Measurements from ENCODE around the gene ZNRF3. TPM values are rescaled to one million over a fixed set of nuclear protein-coding genes. Genes with fewer than 3 reads are reported as not detected.
A peak's percentile ranks its signal among the peaks of the same experiment; 100 is the strongest.

Gene ZNRF3
- total RNA-seq, 1 donor from 2014 or later, result 18.5 TPM

- Mint-ChIP-seq H3K27me3 (ENCODE audit: low read depth) (no peaks in the 10 kb centered on the region), H3K27ac (ENCODE audit: unreplicated experiment) (no peak overlapping the region)
These were observed 48.6 kb downstream of the ZNRF3 start for GRCh38 chr22:28931844-28932567.

GRCh38 chr22:28933321-28933720, 49.9 kb downstream of the ZNRF3 start:
- no peak for DNase-seq (ENCODE audit: low read depth, low spot score)
- H3K9me3 Mint-ChIP-seq, result no peaks in the 10 kb centered on the region
- peaks cover 72% of the 10 kb centered on the region for H3K4me1 Mint-ChIP-seq
- no peaks in the 10 kb centered on the region for H3K36me3 Mint-ChIP-seq (ENCODE audit: low read depth)
- no peak overlapping the region for H3K4me3 Mint-ChIP-seq
- no peak overlapping the region for H3K27ac Mint-ChIP-seq (ENCODE audit: unreplicated experiment)
- TF ChIP-seq, protein P1, sequence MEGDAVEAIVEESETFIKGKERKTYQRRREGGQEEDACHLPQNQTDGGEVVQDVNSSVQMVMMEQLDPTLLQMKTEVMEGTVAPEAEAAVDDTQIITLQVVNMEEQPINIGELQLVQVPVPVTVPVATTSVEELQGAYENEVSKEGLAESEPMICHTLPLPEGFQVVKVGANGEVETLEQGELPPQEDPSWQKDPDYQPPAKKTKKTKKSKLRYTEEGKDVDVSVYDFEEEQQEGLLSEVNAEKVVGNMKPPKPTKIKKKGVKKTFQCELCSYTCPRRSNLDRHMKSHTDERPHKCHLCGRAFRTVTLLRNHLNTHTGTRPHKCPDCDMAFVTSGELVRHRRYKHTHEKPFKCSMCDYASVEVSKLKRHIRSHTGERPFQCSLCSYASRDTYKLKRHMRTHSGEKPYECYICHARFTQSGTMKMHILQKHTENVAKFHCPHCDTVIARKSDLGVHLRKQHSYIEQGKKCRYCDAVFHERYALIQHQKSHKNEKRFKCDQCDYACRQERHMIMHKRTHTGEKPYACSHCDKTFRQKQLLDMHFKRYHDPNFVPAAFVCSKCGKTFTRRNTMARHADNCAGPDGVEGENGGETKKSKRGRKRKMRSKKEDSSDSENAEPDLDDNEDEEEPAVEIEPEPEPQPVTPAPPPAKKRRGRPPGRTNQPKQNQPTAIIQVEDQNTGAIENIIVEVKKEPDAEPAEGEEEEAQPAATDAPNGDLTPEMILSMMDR (conservative IDR thresholded peaks at IDR 0.05), result no peak
- no peaks in the 10 kb centered on the region for H3K27me3 Mint-ChIP-seq (ENCODE audit: low read depth)

More at GRCh38 chr22:28931844-28932567, 48.6 kb downstream of the ZNRF3 start:
- Mint-ChIP-seq H3K4me3 (no peak overlapping the region), H3K36me3 (ENCODE audit: low read depth) (no peaks in the 10 kb centered on the region), H3K9me3 (no peaks in the 10 kb centered on the region), H3K4me1 (peaks cover 74% of the 10 kb centered on the region)
- TF ChIP-seq, protein P1 (conservative IDR thresholded peaks at IDR 0.05), result no peak
- no peak for DNase-seq (ENCODE audit: low read depth, low spot score)

GRCh38 chr22:28934026-28934425, 50.7 kb downstream of the ZNRF3 start:
- TF ChIP-seq, protein P1 (conservative IDR thresholded peaks at IDR 0.05), result no peak
- Mint-ChIP-seq H3K27ac (ENCODE audit: unreplicated experiment) (peak overlapping the region; percentile 39), H3K27me3 (ENCODE audit: low read depth) (no peaks in the 10 kb centered on the region), H3K4me3 (no peak overlapping the region), H3K36me3 (ENCODE audit: low read depth) (no peaks in the 10 kb centered on the region), H3K9me3 (no peaks in the 10 kb centered on the region), H3K4me1 (peaks cover 73% of the 10 kb centered on the region)
- no peak for DNase-seq (ENCODE audit: low read depth, low spot score)

DNA sequence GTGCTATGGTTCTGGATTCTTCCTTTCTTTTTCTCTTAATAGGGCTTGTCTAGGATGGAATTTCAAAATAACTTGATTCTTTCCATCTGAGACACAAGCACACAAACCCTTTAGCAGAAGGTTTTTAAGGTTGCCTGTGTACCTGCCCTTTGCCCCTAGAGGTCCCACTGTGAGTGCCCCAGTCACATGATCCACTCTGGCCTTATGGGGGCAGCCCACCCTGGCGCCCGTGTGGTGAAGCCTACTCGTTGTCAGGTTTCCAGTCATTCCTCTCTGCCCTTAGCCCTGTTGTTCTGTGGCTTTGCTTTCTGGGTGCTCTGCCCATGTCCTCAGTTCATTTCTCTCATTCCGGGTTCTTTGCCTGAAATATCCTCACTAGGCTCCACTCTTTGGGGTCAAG, 51.8 kb downstream of the ZNRF3 start:
- DNase-seq (ENCODE audit: low read depth, low spot score), result no peak
- Mint-ChIP-seq H3K4me3 (no peak overlapping the region), H3K27ac (ENCODE audit: unreplicated experiment) (no peak overlapping the region), H3K4me1 (peaks cover 78% of the 10 kb centered on the region), H3K27me3 (ENCODE audit: low read depth) (no peaks in the 10 kb centered on the region), H3K9me3 (no peaks in the 10 kb centered on the region), H3K36me3 (ENCODE audit: low read depth) (no peaks in the 10 kb centered on the region)
- TF ChIP-seq, protein P1 (conservative IDR thresholded peaks at IDR 0.05), result no peak

DNA sequence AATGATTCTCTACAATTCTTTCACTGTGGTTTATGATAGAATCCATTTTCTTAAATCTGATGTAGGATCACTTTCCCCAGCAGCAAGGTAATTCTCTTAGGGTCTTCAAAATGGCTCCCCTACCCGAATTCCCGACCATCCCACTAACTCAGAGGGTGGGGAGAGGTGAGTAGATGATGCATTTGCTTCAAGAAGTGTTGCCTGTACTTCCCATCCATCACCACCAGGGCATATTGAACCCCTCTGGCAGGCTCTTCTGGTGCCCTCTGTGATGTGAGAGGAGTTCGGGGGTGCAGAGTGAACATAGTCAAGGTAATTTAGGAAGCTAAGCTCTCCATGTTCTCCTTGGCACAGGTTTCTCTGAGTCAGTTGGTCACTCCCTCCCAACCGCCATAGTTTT, 52.3 kb downstream of the ZNRF3 start:
- H3K4me3 Mint-ChIP-seq, result no peak overlapping the region
- TF ChIP-seq, protein P1 (conservative IDR thresholded peaks at IDR 0.05), result peak; percentile 51
- H3K27me3 Mint-ChIP-seq (ENCODE audit: low read depth), result no peaks in the 10 kb centered on the region
- DNase-seq (ENCODE audit: low read depth, low spot score), result no peak
- peaks cover 78% of the 10 kb centered on the region for H3K4me1 Mint-ChIP-seq
- peak overlapping the region; percentile 63 for H3K27ac Mint-ChIP-seq (ENCODE audit: unreplicated experiment)
- no peaks in the 10 kb centered on the region for H3K36me3 Mint-ChIP-seq (ENCODE audit: low read depth)
- H3K9me3 Mint-ChIP-seq, result no peaks in the 10 kb centered on the region

Measured in neural crest cell (in vitro differentiated cells).